ENCODE measurements around the gene TMEM212. TPM values are rescaled to one million over a fixed set of nuclear protein-coding genes. Genes with fewer than 3 reads are reported as not detected.
"Not testable (repeated sequence)": the region's sequence is repeated elsewhere in the genome, so short reads cannot be mapped to it uniquely, and the experiment has no call there.

TMEM212 gene
- total RNA-seq, 1 donor from 2014 or later, result not detected

DNA sequence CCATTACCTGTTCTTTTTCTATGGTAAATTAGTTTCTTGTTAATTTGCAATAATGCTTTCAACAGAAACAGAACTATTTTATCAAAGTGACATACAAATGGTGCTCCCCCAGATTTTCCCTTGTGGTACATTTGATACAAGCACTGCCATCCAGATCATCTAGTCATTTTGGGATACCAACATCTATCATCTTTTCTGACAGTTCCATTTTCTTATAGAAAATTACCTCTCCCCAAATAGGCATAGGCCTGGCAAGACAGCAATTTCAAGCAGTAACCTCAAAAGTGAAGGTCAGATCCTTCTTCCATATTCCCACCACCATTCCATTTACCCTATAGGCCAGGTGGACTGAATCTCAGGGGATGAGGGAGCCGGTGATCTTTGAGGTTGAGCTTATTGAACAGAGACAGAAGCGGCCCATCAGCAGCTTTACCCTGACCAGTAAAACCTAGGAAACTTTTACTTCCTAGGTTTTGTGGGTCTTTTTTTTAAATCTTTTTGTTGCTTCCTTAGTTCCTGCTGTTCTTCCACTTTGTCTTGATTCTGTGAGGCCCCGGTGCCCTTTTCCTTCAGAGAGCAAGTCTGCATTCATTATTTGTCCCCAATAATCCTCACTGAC is 29.8 kb upstream of the TMEM212 start:
- Mint-ChIP-seq H3K4me3 (ENCODE audit: unreplicated experiment) (no peak overlapping the region), H3K9me3 (ENCODE audit: unreplicated experiment) (no peaks in the 10 kb centered on the region), H3K4me1 (ENCODE audit: low read depth, unreplicated experiment) (peaks cover 39% of the 10 kb centered on the region), H3K36me3 (ENCODE audit: low read depth, unreplicated experiment) (no peaks in the 10 kb centered on the region), H3K27ac (ENCODE audit: unreplicated experiment) (peak overlapping the region; percentile 36), H3K27me3 (ENCODE audit: low read depth, unreplicated experiment) (no peaks in the 10 kb centered on the region)
- FAIRE-seq (no peak), DNase-seq (ENCODE audit: low read depth) (no peak)
- H3K36me3 ChIP-seq (ENCODE audit: insufficient read depth, low read length), result no peaks in the 10 kb centered on the region
- no peaks in the 10 kb centered on the region for H4K20me1 ChIP-seq (ENCODE audit: insufficient read depth, low read length)
- no peak overlapping the region for H2AFZ ChIP-seq (ENCODE audit: low read depth, low read length)
- peaks cover 23% of the 10 kb centered on the region for H3K4me1 ChIP-seq (ENCODE audit: insufficient read depth, low read length)
- no peak for TF ChIP-seq EZH2 (IDR thresholded peaks at IDR 0.05; ENCODE audit: insufficient read depth, low read length)
- TF ChIP-seq, protein P1, sequence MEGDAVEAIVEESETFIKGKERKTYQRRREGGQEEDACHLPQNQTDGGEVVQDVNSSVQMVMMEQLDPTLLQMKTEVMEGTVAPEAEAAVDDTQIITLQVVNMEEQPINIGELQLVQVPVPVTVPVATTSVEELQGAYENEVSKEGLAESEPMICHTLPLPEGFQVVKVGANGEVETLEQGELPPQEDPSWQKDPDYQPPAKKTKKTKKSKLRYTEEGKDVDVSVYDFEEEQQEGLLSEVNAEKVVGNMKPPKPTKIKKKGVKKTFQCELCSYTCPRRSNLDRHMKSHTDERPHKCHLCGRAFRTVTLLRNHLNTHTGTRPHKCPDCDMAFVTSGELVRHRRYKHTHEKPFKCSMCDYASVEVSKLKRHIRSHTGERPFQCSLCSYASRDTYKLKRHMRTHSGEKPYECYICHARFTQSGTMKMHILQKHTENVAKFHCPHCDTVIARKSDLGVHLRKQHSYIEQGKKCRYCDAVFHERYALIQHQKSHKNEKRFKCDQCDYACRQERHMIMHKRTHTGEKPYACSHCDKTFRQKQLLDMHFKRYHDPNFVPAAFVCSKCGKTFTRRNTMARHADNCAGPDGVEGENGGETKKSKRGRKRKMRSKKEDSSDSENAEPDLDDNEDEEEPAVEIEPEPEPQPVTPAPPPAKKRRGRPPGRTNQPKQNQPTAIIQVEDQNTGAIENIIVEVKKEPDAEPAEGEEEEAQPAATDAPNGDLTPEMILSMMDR (IDR thresholded peaks at IDR 0.05; ENCODE audit: insufficient read depth, low read depth, low read length), result no peak
- H3K27me3 ChIP-seq (ENCODE audit: insufficient read depth, low read length), result no peaks in the 10 kb centered on the region
- no peak overlapping the region for H3K4me3 ChIP-seq (ENCODE audit: insufficient read depth, low read depth, low read length)
- H3K9ac ChIP-seq (ENCODE audit: low read length), result no peak overlapping the region
- no peak overlapping the region for H3K4me2 ChIP-seq (ENCODE audit: low read length)
- H3K27ac ChIP-seq (ENCODE audit: low read depth, low read length), result no peak overlapping the region
- H3K9me3 ChIP-seq (ENCODE audit: insufficient read depth, low read depth, low read length), result no peaks in the 10 kb centered on the region
- H3K79me2 ChIP-seq (ENCODE audit: insufficient read depth, low read length), result no peaks in the 10 kb centered on the region

DNA sequence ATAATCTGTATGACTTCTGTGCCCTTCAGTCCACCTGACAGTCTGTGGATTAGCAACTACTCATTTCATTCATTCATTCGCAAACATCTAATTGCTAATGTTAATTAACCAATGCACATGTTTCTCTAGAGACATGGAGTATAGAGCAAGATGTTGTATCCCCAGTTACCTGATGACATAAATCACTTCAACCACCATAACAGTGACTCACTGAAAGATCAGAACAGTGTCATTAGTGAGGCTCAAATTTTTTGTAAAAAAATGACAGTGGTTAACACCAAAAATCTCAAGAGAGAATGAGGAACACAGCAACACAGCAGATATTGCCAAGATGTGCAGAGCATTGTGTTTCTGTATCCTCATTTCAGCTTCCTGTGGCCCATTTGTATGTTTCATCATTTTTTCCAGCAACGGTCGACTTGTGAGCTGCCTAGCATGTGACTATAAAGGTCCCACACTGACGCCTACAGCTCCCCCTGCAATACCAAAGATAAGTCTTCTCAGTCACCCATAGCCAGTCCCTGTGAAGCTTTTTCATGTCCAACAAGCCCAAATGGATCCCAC is 29.2 kb upstream of the TMEM212 start:
- Mint-ChIP-seq H3K27ac (ENCODE audit: unreplicated experiment) (peak overlapping the region; percentile 36), H3K36me3 (ENCODE audit: low read depth, unreplicated experiment) (no peaks in the 10 kb centered on the region), H3K4me1 (ENCODE audit: low read depth, unreplicated experiment) (peaks cover 39% of the 10 kb centered on the region), H3K4me3 (ENCODE audit: unreplicated experiment) (no peak overlapping the region), H3K27me3 (ENCODE audit: low read depth, unreplicated experiment) (no peaks in the 10 kb centered on the region), H3K9me3 (ENCODE audit: unreplicated experiment) (no peaks in the 10 kb centered on the region)
- no peaks in the 10 kb centered on the region for H3K27me3 ChIP-seq (ENCODE audit: insufficient read depth, low read length)
- no peak overlapping the region for H3K4me2 ChIP-seq (ENCODE audit: low read length)
- H2AFZ ChIP-seq (ENCODE audit: low read depth, low read length), result no peak overlapping the region
- H3K79me2 ChIP-seq (ENCODE audit: insufficient read depth, low read length), result no peaks in the 10 kb centered on the region
- no peaks in the 10 kb centered on the region for H4K20me1 ChIP-seq (ENCODE audit: insufficient read depth, low read length)
- TF ChIP-seq, protein P1 (IDR thresholded peaks at IDR 0.05; ENCODE audit: insufficient read depth, low read depth, low read length), result no peak
- TF ChIP-seq EZH2 (IDR thresholded peaks at IDR 0.05; ENCODE audit: insufficient read depth, low read length), result no peak
- H3K27ac ChIP-seq (ENCODE audit: low read depth, low read length), result no peak overlapping the region
- FAIRE-seq, result no peak
- H3K9me3 ChIP-seq (ENCODE audit: insufficient read depth, low read depth, low read length), result no peaks in the 10 kb centered on the region
- no peaks in the 10 kb centered on the region for H3K36me3 ChIP-seq (ENCODE audit: insufficient read depth, low read length)
- H3K9ac ChIP-seq (ENCODE audit: low read length), result no peak overlapping the region
- peaks cover 23% of the 10 kb centered on the region for H3K4me1 ChIP-seq (ENCODE audit: insufficient read depth, low read length)
- peak; percentile 85 for DNase-seq (ENCODE audit: low read depth)
- H3K4me3 ChIP-seq (ENCODE audit: insufficient read depth, low read depth, low read length), result no peak overlapping the region

- not testable (repeated sequence) for H3K9me3 Mint-ChIP-seq (ENCODE audit: unreplicated experiment); H3K79me2 ChIP-seq (ENCODE audit: insufficient read depth, low read length); H2AFZ ChIP-seq (ENCODE audit: low read depth, low read length); H3K4me2 ChIP-seq (ENCODE audit: low read length); H4K20me1 ChIP-seq (ENCODE audit: insufficient read depth, low read length); H3K27me3 Mint-ChIP-seq (ENCODE audit: low read depth, unreplicated experiment); H3K36me3 ChIP-seq (ENCODE audit: insufficient read depth, low read length); H3K9me3 ChIP-seq (ENCODE audit: insufficient read depth, low read depth, low read length); H3K4me3 ChIP-seq (ENCODE audit: insufficient read depth, low read depth, low read length); H3K4me3 Mint-ChIP-seq (ENCODE audit: unreplicated experiment); H3K9ac ChIP-seq (ENCODE audit: low read length); H3K27ac Mint-ChIP-seq (ENCODE audit: unreplicated experiment); H3K27ac ChIP-seq (ENCODE audit: low read depth, low read length); DNase-seq (ENCODE audit: low read depth); FAIRE-seq; H3K27me3 ChIP-seq (ENCODE audit: insufficient read depth, low read length); H3K36me3 Mint-ChIP-seq (ENCODE audit: low read depth, unreplicated experiment)
- peaks cover 34% of the 10 kb centered on the region for H3K4me1 Mint-ChIP-seq (ENCODE audit: low read depth, unreplicated experiment)
- H3K4me1 ChIP-seq (ENCODE audit: insufficient read depth, low read length), result peaks cover 16% of the 10 kb centered on the region
Observed at GRCh38 chr3:171814662-171815061, 28.5 kb upstream of the TMEM212 start.
